OCI-LY1 (cell line): ENCODE data around the gene KBTBD7.

Source experiments
- EZH2 ChIP-seq: fragments of 200-600 bp; sonication (generic), shearing (Covaris generic); IDR thresholded peaks from 2 replicates; pipeline ENCODE4 v1.8.0; 2017; ENCODE audit warnings: borderline replicate concordance, mixed run types, mild to moderate bottlenecking, antibody characterized with exemption, low read length, moderate library complexity, mixed read lengths
- TF ChIP-seq, protein P1 (sequence below): fragments of 200-600 bp; sonication (generic), shearing (Covaris generic); IDR thresholded peaks from 2 replicates; pipeline ENCODE4 v1.5.1; 2017; ENCODE audit warnings: mild to moderate bottlenecking, antibody characterized with exemption, low read length, moderate library complexity, mixed read lengths

DNA sequence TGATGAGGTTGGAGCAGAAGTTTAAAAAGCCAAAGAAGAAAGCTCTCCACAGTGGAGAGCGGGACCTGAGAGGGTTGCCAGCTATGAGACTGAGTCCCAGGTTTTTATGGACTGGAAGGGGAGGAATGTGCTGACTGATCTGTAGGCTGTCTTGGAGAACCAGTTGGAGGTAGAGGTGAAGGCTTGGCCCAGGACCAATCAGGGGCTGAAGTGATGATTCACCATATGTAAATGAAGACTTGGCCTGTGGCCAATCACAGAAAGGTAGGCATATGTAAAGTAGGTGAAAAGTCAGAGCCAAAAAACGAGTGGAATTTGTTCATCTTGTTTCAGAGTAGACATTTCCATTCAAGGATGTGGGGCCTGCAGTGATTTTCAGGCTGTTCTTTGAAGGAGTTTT is 44.3 kb downstream of the KBTBD7 start:
- TF ChIP-seq, protein P1, sequence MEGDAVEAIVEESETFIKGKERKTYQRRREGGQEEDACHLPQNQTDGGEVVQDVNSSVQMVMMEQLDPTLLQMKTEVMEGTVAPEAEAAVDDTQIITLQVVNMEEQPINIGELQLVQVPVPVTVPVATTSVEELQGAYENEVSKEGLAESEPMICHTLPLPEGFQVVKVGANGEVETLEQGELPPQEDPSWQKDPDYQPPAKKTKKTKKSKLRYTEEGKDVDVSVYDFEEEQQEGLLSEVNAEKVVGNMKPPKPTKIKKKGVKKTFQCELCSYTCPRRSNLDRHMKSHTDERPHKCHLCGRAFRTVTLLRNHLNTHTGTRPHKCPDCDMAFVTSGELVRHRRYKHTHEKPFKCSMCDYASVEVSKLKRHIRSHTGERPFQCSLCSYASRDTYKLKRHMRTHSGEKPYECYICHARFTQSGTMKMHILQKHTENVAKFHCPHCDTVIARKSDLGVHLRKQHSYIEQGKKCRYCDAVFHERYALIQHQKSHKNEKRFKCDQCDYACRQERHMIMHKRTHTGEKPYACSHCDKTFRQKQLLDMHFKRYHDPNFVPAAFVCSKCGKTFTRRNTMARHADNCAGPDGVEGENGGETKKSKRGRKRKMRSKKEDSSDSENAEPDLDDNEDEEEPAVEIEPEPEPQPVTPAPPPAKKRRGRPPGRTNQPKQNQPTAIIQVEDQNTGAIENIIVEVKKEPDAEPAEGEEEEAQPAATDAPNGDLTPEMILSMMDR, result no peak
- no peak for TF ChIP-seq EZH2
